GM12891 (cell line): ENCODE measurements around the gene PGAP3.

Experiments
- DNase-seq: peaks from one replicate; pipeline ENCODE4 v3.0.0; 2011; ENCODE audit warnings: low spot score; ENCODE audit not compliant: insufficient read length
- FAIRE-seq: peaks from 2 replicates; lab custom pipeline; 2011; peaks lifted over from hg19 to GRCh38; lab: Jason Lieb, UNC
- PAX5 ChIP-seq: IDR thresholded peaks from 2 replicates; pipeline ENCODE4 v1.6.1; 2011; ENCODE audit warnings: low read length, moderate library complexity, mild to moderate bottlenecking; ENCODE audit not compliant: insufficient read depth, severe bottlenecking
- POLR2A ChIP-seq: IDR thresholded peaks from 2 replicates; pipeline ENCODE4 v1.6.1; 2011; ENCODE audit warnings: low read depth, low read length, control low read depth
- POLR2AphosphoS5 ChIP-seq: IDR thresholded peaks from 2 replicates; pipeline ENCODE4 v1.6.1; 2011; ENCODE audit warnings: low read depth, low read length, control low read depth
- POU2F2 ChIP-seq: IDR thresholded peaks from 2 replicates; pipeline ENCODE4 v1.6.1; 2011; ENCODE audit warnings: low read depth, mild to moderate bottlenecking, control low read depth, low read length, moderate library complexity
- SPI1 ChIP-seq: IDR thresholded peaks from 2 replicates; pipeline ENCODE4 v1.6.1; 2011; ENCODE audit warnings: low read depth, low read length, control low read depth
- TAF1 ChIP-seq: IDR thresholded peaks from 2 replicates; pipeline ENCODE4 v1.6.1; 2011; ENCODE audit warnings: low read depth, low read length, control low read depth

PGAP3 gene

DNA sequence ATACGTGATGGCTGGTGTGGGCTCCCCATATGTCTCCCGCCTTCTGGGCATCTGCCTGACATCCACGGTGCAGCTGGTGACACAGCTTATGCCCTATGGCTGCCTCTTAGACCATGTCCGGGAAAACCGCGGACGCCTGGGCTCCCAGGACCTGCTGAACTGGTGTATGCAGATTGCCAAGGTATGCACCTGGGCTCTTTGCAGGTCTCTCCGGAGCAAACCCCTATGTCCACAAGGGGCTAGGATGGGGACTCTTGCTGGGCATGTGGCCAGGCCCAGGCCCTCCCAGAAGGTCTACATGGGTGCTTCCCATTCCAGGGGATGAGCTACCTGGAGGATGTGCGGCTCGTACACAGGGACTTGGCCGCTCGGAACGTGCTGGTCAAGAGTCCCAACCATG, 36.9 kb upstream of the PGAP3 start:
- no peak for FAIRE-seq
- no peak for DNase-seq
- TF ChIP-seq POLR2A (no peak), POLR2AphosphoS5 (no peak), TAF1 (no peak), POU2F2 (no peak), SPI1 (no peak), PAX5 (no peak)

DNA sequence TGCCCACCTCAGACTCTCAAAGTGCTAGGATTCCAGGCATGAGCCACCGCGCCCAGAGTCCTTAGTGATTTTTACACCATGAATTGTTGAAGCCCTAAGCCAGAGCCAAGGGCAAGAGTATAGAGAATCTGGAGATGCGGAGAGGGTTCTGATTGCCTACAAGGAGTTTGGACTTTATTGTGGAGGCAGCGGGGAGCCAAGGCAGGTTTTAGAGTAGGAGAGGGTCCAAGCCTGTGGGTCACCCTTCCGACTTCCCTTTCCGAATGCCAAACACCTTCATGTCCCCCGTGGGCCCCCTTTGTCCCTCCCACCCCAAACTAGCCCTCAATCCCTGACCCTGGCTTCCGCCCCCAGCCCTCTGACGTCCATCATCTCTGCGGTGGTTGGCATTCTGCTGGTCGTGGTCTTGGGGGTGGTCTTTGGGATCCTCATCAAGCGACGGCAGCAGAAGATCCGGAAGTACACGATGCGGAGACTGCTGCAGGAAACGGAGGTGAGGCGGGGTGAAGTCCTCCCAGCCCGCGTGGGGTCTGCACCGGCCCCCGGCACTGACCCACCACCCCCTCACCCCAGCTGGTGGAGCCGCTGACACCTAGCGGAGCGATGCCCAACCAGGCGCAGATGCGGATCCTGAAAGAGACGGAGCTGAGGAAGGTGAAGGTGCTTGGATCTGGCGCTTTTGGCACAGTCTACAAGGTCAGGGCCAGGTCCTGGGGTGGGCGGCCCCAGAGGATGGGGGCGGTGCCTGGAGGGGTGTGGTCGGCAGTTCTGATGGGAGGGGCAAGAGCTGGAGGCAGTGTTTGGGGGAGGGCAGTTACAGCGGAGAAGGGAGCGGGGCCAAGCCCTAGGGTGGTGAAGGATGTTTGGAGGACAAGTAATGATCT, 35.4 kb upstream of the PGAP3 start:
- no peak for DNase-seq
- FAIRE-seq: no peak
- TF ChIP-seq POU2F2 (no peak), POLR2AphosphoS5 (no peak), PAX5 (no peak), TAF1 (no peak), SPI1 (no peak), POLR2A (no peak)

DNA sequence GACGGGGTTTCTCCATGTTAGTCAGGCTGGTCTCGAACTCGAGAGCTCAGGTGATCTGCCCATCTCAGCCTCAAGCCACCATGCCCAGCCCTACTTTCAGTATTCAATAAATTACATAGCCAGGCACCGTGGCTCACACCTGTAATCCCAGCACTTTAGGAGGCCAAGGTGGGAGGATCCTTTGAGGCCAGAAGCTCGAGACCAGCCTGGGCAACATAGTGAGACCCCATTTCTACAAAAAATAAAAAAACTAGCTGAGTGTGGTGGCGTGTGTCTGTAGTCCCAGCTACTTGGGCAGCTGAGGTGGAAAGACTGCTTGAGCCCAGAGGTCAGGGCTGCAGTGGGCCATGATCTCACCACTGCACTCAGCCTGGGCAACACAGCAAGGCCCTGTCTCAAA, 34.2 kb upstream of the PGAP3 start:
- TF ChIP-seq SPI1 (no peak), TAF1 (no peak), POU2F2 (no peak), PAX5 (no peak), POLR2AphosphoS5 (no peak), POLR2A (no peak)
- DNase-seq (no peak), FAIRE-seq (no peak)

DNA sequence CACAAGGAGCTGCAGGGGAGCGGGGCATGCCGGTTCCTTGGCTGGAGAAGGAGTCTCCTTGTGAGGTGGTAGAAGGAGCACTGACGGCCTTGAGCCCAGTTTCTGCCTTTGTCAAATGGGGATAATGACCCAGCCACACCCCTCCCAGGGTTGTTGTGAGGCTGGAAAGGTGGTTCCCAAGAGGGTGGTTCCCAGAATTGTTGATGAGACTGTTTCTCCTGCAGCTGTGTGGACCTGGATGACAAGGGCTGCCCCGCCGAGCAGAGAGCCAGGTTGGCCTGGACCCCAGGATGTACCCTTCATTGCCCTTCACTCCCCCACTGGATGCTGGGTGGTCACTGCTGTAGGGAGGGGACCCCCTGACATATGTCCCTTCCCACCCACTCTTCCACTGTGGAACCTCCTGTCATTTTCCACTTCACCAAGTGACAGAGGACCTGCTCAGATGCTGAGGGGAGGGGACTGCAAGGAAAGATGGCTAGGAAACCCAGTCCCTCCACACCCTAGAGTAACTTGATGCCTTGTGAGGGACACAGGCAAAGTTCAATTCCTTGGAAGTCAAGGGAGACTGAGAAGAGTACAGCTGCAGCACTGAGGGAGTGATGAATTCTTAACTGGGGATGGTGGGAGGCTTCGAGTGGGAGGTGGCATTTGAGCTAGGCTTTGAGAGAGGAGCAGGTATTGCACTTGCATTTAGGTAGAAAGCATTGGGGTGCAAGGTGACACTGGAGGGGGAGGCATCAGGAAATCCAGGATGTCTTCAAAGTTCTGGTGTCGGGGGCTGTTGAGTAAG, 31.9 kb upstream of the PGAP3 start:
- FAIRE-seq: no peak
- DNase-seq: no peak

DNA sequence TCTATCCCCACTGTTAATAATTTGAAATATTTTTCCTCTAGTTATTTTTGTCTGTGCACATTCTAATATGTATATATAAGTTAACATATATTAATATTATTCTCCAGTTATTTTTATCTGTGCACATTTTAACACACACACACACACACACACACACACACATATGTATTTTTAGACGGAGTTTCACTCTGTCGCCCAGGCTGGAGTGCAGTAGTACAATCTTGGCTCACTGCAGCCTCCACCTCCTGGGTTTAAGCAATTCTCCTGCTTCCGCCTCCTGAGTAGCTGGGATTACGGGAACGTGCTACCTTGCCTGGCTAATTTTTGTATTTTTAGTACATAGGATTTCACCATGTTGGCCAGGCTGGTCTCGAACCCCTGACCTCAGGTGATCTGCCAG, 29.8 kb upstream of the PGAP3 start:
- FAIRE-seq (no peak), DNase-seq (no peak)
- no peak for TF ChIP-seq POU2F2

More for the DNA sequence above, 31.9 kb upstream of the PGAP3 start:
- TF ChIP-seq TAF1 (no peak), SPI1 (no peak), POLR2A (no peak), POLR2AphosphoS5 (no peak), POU2F2 (no peak), PAX5 (no peak)

DNA sequence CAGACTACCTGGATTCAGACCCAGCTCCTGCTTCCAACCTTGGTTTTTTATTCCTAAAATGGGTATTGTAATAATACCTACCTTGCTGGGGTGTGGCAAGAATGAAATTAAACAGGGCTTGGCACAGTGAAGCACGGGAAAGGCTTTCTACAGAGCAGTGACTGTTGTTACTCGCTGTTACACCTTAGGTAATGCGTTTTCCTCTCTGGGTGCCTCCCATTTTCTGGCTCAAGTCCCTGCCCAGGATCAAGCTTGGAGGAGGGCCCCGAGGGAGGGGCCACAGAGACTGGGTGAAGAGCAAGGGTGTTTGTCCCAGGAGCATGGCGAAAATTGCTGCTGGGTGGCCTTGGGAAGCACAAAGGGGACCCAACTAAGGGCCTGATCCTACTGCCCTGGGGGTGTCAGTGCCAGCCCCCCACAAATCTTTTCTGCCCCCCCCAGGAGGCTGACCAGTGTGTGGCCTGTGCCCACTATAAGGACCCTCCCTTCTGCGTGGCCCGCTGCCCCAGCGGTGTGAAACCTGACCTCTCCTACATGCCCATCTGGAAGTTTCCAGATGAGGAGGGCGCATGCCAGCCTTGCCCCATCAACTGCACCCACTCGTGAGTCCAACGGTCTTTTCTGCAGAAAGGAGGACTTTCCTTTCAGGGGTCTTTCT, 29.2 kb upstream of the PGAP3 start:
- FAIRE-seq (no peak), DNase-seq (no peak)
- TF ChIP-seq SPI1 (no peak), PAX5 (no peak), POLR2A (no peak), POLR2AphosphoS5 (no peak), POU2F2 (no peak), TAF1 (no peak)

DNA sequence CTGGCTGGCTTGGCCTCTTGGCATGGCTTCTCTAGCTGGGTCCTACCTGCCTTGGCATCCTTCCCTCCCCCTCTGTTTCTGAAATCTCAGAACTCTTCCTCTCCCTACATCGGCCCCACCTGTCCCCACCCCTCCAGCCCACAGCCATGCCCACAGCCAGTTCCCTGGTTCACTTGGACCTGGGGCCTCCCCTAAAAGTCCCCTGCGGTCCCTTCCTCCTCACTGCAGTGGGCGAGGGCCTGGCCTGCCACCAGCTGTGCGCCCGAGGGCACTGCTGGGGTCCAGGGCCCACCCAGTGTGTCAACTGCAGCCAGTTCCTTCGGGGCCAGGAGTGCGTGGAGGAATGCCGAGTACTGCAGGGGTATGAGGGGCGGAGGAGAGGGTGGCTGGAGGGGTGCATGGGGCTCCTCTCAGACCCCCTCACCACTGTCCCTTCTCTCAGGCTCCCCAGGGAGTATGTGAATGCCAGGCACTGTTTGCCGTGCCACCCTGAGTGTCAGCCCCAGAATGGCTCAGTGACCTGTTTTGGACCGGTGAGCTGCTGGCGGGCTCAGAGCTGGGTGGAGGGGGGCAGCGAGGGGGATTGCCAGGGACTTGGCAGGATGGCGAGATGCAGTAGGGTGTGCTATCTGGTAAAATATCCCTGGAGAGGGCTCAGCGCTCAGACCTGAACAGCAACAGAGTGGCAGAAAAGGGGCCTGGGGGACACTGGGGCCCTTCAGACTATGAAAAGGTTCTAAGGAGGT, 28.4 kb upstream of the PGAP3 start:
- no peak for DNase-seq
- TF ChIP-seq POU2F2 (no peak), POLR2A (no peak), POLR2AphosphoS5 (no peak), TAF1 (no peak), PAX5 (no peak), SPI1 (no peak)
- FAIRE-seq: no peak

DNA sequence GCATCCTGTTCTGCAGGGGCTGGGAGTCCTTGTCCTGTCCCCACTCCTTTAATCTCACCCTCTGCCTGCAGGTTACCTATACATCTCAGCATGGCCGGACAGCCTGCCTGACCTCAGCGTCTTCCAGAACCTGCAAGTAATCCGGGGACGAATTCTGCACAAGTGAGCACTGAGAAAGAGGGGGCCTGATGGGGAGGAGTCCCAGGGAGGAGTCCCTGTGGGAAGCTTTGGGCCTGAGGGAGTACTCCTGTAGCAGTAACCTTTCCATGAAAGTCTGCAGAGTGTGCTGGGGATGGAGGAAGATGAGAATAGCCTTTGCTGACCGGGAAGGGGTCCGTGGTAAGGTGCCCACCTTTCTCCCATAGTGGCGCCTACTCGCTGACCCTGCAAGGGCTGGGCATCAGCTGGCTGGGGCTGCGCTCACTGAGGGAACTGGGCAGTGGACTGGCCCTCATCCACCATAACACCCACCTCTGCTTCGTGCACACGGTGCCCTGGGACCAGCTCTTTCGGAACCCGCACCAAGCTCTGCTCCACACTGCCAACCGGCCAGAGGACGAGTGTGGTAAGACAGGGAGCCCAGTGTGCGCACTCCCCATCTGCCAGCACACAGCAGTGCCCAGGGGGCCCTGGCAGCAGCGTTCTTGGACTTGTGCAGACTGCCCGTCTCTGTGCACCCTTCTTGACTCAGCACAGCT, 27.7 kb upstream of the PGAP3 start:
- FAIRE-seq: no peak

DNA sequence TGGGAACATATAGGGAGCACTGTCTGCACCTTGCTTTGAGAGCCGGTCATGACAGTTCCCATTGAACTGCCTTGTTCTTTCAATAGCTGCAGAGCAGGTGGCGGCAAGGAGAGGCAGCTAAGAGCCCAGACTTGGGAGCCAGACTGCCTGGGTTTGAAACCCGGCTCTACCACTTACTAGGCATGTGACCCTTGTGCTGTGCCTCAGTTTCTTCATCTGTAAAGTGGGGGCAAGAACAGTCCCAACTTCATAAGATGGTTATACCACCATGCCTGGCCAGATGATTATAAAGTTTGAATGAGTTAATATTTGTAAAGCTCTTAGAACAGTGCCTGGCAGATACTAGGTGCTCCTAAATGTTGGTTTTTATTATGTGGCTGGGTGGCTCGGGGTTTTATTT, 26.4 kb upstream of the PGAP3 start:
- no peak for DNase-seq
- no peak for TF ChIP-seq POU2F2
- no peak for TF ChIP-seq PAX5
- TF ChIP-seq TAF1: no peak
- no peak for TF ChIP-seq SPI1
- no peak for TF ChIP-seq POLR2A
- TF ChIP-seq POLR2AphosphoS5: no peak
- no peak for FAIRE-seq

More for the DNA sequence above, 27.7 kb upstream of the PGAP3 start:
- no peak for DNase-seq
- TF ChIP-seq POLR2A (no peak), POLR2AphosphoS5 (no peak), SPI1 (no peak), PAX5 (no peak), TAF1 (no peak), POU2F2 (no peak)
